HG03469 (cell line): Measurements from ENCODE around the gene RAB35.
"Not testable (repeated sequence)": the region's sequence is repeated elsewhere in the genome, so short reads cannot be mapped to it uniquely, and the experiment has no call there.

ENCODE experiments used
- ATAC-seq: cut with Tn5 transposase; IDR thresholded peaks from one replicate; pipeline ENCODE4 v1.9.1; 2021; ENCODE audit warnings: mild to moderate bottlenecking, moderate library complexity, moderate number of reproducible peaks; ENCODE audit not compliant: unreplicated experiment

The RAB35 gene

DNA sequence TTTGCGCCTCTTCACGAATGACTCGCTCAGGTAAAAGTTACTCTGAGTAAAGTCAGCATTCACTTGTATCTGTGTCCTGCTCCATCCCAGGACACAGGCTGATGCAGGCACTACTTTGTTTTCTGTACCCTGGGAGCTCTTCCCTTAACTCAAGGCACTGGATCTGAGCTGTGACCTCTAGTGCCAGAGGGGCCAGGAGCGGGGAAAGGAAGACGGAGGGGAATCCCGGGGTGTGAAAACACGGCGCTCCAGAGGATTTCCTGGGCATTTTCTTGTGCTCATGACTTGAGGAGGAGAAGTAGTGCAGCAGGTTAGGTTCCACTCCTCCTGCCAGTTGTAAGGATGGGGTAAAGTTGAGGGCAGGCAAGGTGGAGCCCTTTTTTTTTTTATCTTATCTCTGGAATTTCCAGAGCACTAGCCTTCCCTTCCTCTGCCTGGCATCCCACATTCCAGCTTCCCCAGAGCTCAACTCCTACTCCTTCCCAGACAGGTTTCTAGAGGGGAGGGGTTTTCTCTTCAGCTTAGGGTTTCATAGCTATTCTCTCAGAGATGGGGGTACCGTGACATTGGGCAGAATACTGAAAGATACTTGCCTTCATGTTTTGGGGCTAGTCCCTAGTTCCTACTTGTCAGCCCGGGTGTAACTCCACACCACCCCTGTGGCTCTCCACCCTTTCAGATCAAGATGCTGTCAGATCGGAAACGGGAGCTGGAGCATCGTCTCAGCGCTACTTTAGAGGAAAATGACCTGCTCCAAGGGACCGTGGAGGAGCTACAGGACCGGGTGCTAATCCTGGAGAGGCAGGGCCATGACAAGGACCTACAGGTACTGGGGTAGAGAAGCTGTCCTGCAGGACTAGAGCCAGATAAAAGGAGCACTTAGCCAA lies 52.3 kb downstream of the RAB35 start:
- no peak for ATAC-seq

DNA sequence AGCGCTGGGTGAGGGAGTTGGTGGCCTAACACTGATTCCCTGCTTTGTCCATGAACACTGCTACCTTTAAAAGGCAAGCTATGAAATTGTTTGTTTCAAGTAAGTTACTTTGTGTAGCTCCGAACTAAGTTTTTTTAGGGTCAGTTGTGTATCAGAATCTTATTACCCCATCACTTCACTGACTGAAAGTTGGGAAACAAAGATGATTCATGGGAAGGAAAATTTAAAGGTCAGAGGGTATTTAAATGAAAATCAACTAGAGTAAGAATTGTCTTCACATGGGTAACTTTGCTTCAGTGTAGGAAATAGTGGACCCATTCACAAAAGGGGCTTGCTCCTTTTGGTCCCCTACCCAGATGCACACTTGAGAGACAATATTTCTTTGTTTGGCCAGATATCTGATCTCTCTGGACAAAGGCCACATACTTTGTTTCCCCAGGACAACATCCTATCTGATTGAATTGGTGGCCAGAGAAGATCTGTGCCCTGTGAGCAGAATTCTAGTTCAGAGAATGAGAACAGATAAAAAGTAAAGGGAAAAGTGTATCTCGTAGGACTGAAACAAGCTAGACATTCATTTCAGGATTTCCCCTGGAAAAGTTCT lies 53.5 kb downstream of the RAB35 start:
- ATAC-seq: no peak

DNA sequence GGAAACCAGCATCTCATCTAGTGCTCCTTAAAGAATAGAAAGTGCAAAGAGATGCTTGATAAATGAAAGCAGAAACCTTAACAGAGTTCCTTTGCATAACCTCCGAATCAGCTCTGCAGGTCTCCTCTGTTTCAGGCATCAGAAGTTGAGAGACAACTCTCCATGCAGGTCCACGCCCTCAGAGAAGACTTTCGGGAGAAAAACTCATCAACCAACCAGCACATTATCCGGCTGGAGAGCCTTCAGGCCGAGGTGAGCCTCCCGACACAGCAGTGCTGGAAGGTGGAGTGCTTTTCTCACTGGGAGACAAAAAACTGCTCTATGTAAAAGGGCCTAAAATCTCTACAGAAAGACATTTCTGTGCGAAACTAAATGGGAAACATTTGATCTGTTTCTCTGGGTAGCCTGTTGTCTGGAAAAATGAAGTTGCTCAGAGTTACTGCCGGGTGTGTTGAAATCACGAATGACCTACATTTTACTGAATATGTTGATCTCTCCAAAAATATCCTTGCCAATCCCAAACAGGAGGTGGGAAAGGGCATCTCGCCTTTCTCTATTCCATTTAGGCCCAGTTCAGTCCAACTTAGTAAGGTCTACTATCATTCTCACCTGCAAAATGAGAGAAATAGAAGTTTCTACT lies 54.9 kb downstream of the RAB35 start:
- ATAC-seq: no peak

DNA sequence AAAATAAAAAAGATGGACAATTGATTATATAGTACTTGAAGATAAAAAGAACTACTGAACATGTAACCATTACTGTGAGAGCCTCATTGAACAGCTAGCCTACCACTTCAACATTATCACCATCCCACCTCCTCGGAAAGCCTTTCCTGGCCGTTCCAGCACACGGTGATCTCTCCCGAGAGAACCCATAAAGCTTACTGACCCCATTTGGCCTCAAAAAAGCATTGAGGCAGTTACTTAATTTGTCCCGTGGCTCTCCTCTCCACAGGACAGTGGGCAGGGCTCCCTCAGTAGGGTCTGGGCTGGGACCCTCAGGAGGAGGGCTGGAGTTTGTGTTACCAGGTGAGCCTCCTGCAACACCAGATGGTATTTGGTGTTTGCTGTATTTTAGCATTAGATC lies 55.8 kb downstream of the RAB35 start:
- ATAC-seq: no peak

DNA sequence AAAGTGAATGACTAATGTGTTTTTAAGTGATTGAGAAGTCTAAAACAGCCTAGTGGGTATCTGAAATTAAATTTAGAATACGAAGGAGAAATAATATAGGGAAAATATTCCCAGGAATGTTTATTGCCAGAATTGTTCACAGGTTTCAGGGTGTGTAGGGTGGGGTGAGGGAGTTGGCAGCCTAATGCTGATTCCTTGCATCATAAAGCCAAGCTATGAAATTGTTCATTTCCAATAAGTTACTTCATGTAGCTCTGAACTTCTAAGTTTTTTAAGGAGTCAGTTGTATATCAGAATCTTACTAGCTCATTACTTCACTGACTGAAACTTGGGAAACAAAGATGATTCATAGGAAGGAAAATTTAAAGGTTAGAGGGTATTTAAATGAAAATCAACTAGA lies 56.4 kb downstream of the RAB35 start:
- no peak for ATAC-seq

DNA sequence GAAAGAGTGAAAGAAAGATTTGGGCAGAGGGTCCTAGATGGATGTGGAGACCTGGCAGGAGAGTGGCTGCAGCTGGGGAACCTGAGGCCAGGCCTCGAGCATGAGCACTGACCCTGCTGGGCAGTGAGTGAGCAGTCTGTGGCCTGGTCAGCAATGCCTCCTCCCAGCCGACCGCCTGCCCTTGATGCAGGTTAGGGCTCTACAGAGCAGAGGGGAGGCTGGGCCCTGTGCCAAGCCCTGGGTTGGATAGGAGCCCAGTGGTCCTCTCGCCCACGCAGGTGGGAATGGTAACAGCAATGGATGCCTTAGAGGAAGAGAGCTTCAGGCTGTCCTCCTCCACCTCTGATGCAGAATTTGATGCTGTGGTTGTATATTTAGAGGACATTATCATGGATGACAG lies 59.8 kb downstream of the RAB35 start:
- ATAC-seq: no peak

DNA sequence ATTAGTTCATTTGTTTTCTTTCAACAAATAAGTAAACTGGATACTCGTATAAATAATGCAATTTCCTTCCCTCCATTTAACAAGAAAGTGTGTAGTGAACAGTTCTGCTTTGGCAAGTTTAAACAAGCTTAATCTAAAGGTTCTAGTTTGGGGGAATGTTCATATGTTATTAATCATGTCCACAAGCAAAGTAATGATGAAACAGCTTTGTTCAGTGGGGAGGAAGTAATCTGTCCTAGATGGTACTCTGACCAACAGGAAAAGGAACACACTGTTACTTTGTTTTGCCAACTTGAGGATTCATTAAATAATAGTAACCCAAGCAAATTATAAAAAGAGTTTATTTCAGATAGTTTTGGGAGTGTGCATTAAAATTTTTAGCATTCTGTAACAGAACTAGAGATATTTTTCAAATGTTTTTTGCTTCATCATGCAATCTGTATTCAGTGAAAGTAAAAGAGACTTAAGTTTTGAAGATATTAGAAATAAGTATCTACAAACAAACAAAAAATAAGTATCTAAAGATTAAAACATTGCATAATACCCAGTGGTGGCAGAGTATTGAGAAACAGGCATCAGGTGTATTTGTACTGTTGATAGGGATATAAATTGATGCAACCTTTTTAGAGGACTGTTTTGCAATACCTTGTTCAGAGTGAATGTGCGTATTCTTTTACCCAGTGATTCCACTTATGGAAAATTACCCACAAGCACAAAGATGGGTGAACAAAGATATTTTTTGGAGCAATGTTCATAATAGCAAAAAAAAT lies 61.1 kb downstream of the RAB35 start:
- no peak for ATAC-seq

DNA sequence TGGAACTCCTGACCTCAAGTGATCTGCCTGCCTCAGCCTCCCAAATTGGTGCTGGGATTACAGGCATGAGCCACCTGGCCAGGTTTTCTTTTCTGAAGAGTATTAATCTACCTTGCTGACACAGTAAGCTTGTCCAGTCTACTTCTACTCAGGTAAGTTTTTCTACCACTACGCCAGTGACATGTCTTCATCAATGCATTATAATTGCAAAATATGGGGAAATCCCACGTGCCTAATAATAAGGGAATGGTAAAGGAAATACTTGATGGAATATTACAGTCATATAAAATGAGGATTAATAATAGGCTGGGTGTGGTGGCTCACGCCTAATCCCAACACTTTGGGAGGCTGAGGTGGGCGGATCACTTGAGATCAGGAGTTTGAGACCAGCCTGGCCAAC lies 62.3 kb downstream of the RAB35 start:
- ATAC-seq: no peak

DNA sequence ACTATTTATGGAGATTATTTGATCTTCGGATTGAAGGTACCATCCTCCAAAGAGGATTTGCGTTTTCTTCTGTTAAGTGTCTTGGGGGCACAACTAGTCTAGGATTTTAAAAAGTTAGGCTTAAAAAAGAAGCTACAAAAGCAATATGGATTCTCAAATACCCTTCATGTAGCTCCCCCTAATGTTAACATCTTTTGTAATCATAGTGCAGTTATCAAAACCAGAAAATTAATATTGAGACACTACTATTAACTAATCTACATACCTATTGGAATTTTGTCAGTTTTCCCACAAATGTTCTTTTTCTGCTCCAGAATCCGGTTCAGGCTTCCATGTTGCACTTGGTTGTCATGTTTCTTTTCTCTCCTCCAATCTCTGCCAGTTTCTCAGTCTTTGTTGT lies 65.0 kb downstream of the RAB35 start:
- no peak for ATAC-seq

DNA sequence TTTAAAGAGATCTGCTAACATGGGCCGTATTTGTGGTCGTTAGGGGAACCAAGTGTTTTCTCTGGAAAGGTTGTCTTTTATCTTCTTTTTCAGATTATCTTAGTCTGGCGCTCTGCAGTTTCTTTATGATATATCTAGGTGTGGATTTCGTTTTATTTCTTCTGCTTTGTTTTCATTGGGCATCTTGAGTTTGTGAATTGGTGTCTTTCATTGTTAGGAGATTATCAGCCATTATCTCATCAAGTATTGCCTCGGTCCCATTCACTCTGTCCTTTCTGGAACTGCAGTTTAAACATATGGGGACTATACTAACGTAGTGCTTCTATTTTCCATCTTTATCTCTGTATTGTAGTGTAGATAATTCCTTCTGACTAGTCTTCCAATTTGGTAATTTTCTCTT lies 67.1 kb downstream of the RAB35 start:
- no peak for ATAC-seq

DNA sequence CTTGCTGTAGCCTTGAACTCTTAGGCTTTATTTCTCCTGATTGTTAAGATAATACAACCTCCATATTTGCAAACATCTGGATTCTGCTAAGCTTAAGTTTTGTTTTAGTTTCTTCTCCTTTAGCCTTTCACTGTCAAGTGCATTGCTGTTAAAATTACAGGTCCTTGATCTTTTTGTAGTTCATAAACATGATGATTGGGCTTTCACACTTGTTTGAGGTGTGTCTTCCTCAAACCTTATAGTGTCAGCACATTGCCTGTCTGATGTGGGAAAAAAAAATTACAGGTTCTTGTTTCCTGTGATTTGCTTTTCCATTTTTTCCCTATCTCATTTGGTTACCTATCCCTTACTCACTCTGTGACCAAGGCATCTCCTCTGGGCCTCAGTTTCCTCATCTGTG lies 68.3 kb downstream of the RAB35 start:
- no peak for ATAC-seq

DNA sequence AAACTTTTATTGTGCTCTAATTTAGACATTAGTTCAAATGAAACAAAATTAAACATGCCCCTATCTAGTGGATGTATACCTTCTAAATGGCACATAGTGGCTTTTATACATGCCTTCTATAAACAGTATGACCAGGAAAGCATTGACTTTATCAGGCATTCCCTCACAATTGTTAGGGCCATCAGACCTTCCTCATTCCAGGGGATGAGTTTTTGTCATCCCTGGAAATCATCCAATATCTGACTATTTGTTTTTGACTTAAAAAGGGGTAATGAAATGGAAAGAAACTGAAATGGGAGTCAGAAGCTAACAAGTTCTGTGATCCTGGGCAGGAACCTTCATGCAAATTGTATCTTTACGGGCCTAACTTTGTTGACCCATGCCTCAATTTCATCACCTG lies 69.5 kb downstream of the RAB35 start:
- ATAC-seq: no peak

DNA sequence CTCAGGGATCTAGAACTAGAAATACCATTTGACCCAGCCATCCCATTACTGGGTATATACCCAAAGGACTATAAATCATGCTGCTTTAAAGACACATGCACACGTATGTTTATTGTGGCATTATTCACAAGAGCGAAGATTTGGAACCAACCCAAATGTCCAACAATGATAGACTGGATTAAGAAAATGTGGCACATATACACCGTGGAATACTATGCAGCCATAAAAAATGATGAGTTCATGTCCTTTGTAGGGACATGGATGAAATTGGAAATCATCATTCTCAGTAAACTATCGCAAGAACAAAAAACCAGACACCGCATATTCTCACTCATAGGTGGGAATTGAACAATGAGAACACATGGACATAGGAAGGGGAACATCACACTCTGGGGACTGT lies 71.2 kb downstream of the RAB35 start:
- not testable (repeated sequence) for ATAC-seq
